Measurements from ENCODE around the gene MATR3.

Gene MATR3

GRCh38 chr5:139364466-139364865 lies 70.9 kb downstream of the MATR3 start:
- H2AFZ ChIP-seq (ENCODE audit: low read depth, low read length): no peak overlapping the region
- H3K9ac ChIP-seq (ENCODE audit: low read length): no peak overlapping the region
- H3K27me3 ChIP-seq (ENCODE audit: low read depth, low read length): no peaks in the 10 kb centered on the region
- no peaks in the 10 kb centered on the region for H3K9me3 ChIP-seq (ENCODE audit: insufficient read depth, low read length)
- no peaks in the 10 kb centered on the region for H4K20me1 ChIP-seq (ENCODE audit: insufficient read depth, low read length)
- H3K4me2 ChIP-seq (ENCODE audit: low read length): no peak overlapping the region
- no peaks in the 10 kb centered on the region for H3K4me1 ChIP-seq (ENCODE audit: low read length)
- TF ChIP-seq CTCF (IDR thresholded peaks at IDR 0.05; ENCODE audit: low read depth, low read length) (no peak), EZH2phosphoT487 (IDR thresholded peaks at IDR 0.05; ENCODE audit: low read depth) (no peak)
- peaks cover 17% of the 10 kb centered on the region for H3K36me3 ChIP-seq (replicated peaks; ENCODE audit: low read depth, low read length)
- peaks cover 12% of the 10 kb centered on the region for H3K79me2 ChIP-seq (ENCODE audit: low read length)
- no peak overlapping the region for H3K27ac ChIP-seq (ENCODE audit: low read length)
- no peak overlapping the region for H3K4me3 ChIP-seq (ENCODE audit: low read length)

- TF ChIP-seq EZH2phosphoT487 (IDR thresholded peaks at IDR 0.05; ENCODE audit: low read depth) (no peak), CTCF (IDR thresholded peaks at IDR 0.05; ENCODE audit: low read depth, low read length) (no peak)
- Histone ChIP-seq H3K9ac (ENCODE audit: low read length) (no peak overlapping the region), H3K27me3 (ENCODE audit: low read depth, low read length) (no peaks in the 10 kb centered on the region), H3K4me1 (ENCODE audit: low read length) (no peaks in the 10 kb centered on the region), H3K9me3 (ENCODE audit: insufficient read depth, low read length) (no peaks in the 10 kb centered on the region), H3K36me3 (replicated peaks; ENCODE audit: low read depth, low read length) (peaks cover 14% of the 10 kb centered on the region), H2AFZ (ENCODE audit: low read depth, low read length) (no peak overlapping the region), H3K27ac (ENCODE audit: low read length) (no peak overlapping the region), H3K4me3 (ENCODE audit: low read length) (no peak overlapping the region), H4K20me1 (ENCODE audit: insufficient read depth, low read length) (no peaks in the 10 kb centered on the region), H3K79me2 (ENCODE audit: low read length) (no peaks in the 10 kb centered on the region), H3K4me2 (ENCODE audit: low read length) (no peak overlapping the region)
Observed at GRCh38 chr5:139368613-139369012, 75.1 kb downstream of the MATR3 start.

GRCh38 chr5:139369181-139369580 lies 75.6 kb downstream of the MATR3 start:
- H2AFZ ChIP-seq (ENCODE audit: low read depth, low read length): no peak overlapping the region
- H3K36me3 ChIP-seq (replicated peaks; ENCODE audit: low read depth, low read length): peaks cover 9% of the 10 kb centered on the region
- no peak overlapping the region for H3K27ac ChIP-seq (ENCODE audit: low read length)
- no peak for TF ChIP-seq EZH2phosphoT487 (IDR thresholded peaks at IDR 0.05; ENCODE audit: low read depth)
- TF ChIP-seq CTCF (IDR thresholded peaks at IDR 0.05; ENCODE audit: low read depth, low read length): no peak
- no peaks in the 10 kb centered on the region for H3K9me3 ChIP-seq (ENCODE audit: insufficient read depth, low read length)
- H3K9ac ChIP-seq (ENCODE audit: low read length): no peak overlapping the region
- no peaks in the 10 kb centered on the region for H4K20me1 ChIP-seq (ENCODE audit: insufficient read depth, low read length)
- no peaks in the 10 kb centered on the region for H3K79me2 ChIP-seq (ENCODE audit: low read length)
- H3K4me3 ChIP-seq (ENCODE audit: low read length): no peak overlapping the region
- no peak overlapping the region for H3K4me2 ChIP-seq (ENCODE audit: low read length)
- no peaks in the 10 kb centered on the region for H3K4me1 ChIP-seq (ENCODE audit: low read length)
- H3K27me3 ChIP-seq (ENCODE audit: low read depth, low read length): no peaks in the 10 kb centered on the region

- no peaks in the 10 kb centered on the region for H3K79me2 ChIP-seq (ENCODE audit: low read length)
- TF ChIP-seq CTCF (IDR thresholded peaks at IDR 0.05; ENCODE audit: low read depth, low read length): no peak
- H3K9me3 ChIP-seq (ENCODE audit: insufficient read depth, low read length): no peaks in the 10 kb centered on the region
- H3K4me3 ChIP-seq (ENCODE audit: low read length): no peak overlapping the region
- no peaks in the 10 kb centered on the region for H4K20me1 ChIP-seq (ENCODE audit: insufficient read depth, low read length)
- H3K36me3 ChIP-seq (replicated peaks; ENCODE audit: low read depth, low read length): peaks cover 9% of the 10 kb centered on the region
- H3K27ac ChIP-seq (ENCODE audit: low read length): no peak overlapping the region
- no peak overlapping the region for H3K4me2 ChIP-seq (ENCODE audit: low read length)
- H3K27me3 ChIP-seq (ENCODE audit: low read depth, low read length): no peaks in the 10 kb centered on the region
- no peaks in the 10 kb centered on the region for H3K4me1 ChIP-seq (ENCODE audit: low read length)
- H3K9ac ChIP-seq (ENCODE audit: low read length): no peak overlapping the region
- H2AFZ ChIP-seq (ENCODE audit: low read depth, low read length): no peak overlapping the region
Observed at GRCh38 chr5:139371482-139372435, 78.2 kb downstream of the MATR3 start.

All from OCI-LY3 (cell line).